HEK293 (cell line): ENCODE measurements around the gene ATP2A3.

ENCODE experiments used
- CTCF ChIA-PET: fragments of 350-600 bp; formaldehyde crosslinking; extraction: SDS; loops from one replicate; lab custom pipeline; 2021; ENCODE audit warnings: antibody characterized with exemption; lab: Yijun Ruan, JAX
- POLR2A ChIA-PET: fragments of 300-600 bp; formaldehyde crosslinking; extraction: SDS; loops from one replicate; lab custom pipeline; 2020; ENCODE audit warnings: antibody characterized with exemption, inconsistent platforms; lab: Yijun Ruan, JAX
- H3K27ac ChIP-seq: fragments of 200-500 bp; sonication (Bioruptor generic); 2 replicates; pipeline ENCODE4 v1.5.1; 2014; ENCODE audit warnings: low read depth, low read length, control low read depth, inconsistent platforms; ENCODE audit errors: extremely low read depth
- H3K36me3 ChIP-seq, 2 experiments: fragments of 200-500 bp in 1 of 2; sonication (Bioruptor generic) in 1 of 2; 1 replicate in 1 of 2; 2 replicates in 1 of 2; pipeline ENCODE4 v1.5.1; 2014 to 2017; ENCODE audit warnings: inconsistent platforms in 2 of 2, low read length in 2 of 2; ENCODE audit not compliant: control insufficient read depth in 2 of 2, insufficient read depth in 1 of 2
- H3K4me1 ChIP-seq: fragments of 200-500 bp; sonication (Bioruptor generic); 2 replicates; pipeline ENCODE4 v1.5.1; 2014; ENCODE audit warnings: mild to moderate bottlenecking, low read length, inconsistent platforms; ENCODE audit not compliant: control insufficient read depth, insufficient read depth
- H3K4me3 ChIP-seq: 2 replicates; pipeline ENCODE4 v1.5.1; 2011; ENCODE audit warnings: low read depth, mild to moderate bottlenecking, control low read depth, low read length, moderate library complexity
- H3K9me3 ChIP-seq: fragments of 200-500 bp; sonication (Bioruptor generic); 2 replicates; pipeline ENCODE4 v1.5.1; 2014; ENCODE audit warnings: low read depth, low read length, inconsistent platforms; ENCODE audit not compliant: control insufficient read depth, insufficient read depth
- BCL11A ChIP-seq: fragments of 450-650 bp; formaldehyde crosslinking; IDR thresholded peaks from 2 replicates; pipeline ENCODE4 v1.5.1; 2016; ENCODE audit warnings: low read depth, missing biosample characterization, missing genetic modification characterization
- GLIS2 ChIP-seq: fragments of 450-650 bp; formaldehyde crosslinking; IDR thresholded peaks from 2 replicates; pipeline ENCODE4 v1.5.1; 2016; ENCODE audit warnings: missing biosample characterization, missing genetic modification characterization
- HIC1 ChIP-seq: fragments of 450-650 bp; formaldehyde crosslinking; IDR thresholded peaks from 2 replicates; pipeline ENCODE4 v1.5.1; 2016; ENCODE audit warnings: missing biosample characterization, missing genetic modification characterization
- KLF8 ChIP-seq: fragments of 450-650 bp; formaldehyde crosslinking; IDR thresholded peaks from 2 replicates; pipeline ENCODE4 v1.5.1; 2016; ENCODE audit warnings: missing biosample characterization, missing genetic modification characterization
- MZF1 ChIP-seq: fragments of 450-650 bp; formaldehyde crosslinking; IDR thresholded peaks from 2 replicates; pipeline ENCODE4 v1.5.1; 2017; ENCODE audit warnings: missing biosample characterization, missing genetic modification characterization, borderline replicate concordance
- SP2 ChIP-seq: fragments of 450-650 bp; formaldehyde crosslinking; IDR thresholded peaks from 2 replicates; pipeline ENCODE4 v1.5.1; 2016; ENCODE audit warnings: missing biosample characterization, missing genetic modification characterization
- SP3 ChIP-seq: fragments of 450-650 bp; formaldehyde crosslinking; IDR thresholded peaks from 2 replicates; pipeline ENCODE4 v1.5.1; 2016; ENCODE audit warnings: missing biosample characterization, missing genetic modification characterization
- ZBTB10 ChIP-seq: fragments of 450-650 bp; formaldehyde crosslinking; IDR thresholded peaks from 2 replicates; pipeline ENCODE4 v1.5.1; 2016; ENCODE audit warnings: missing biosample characterization, missing genetic modification characterization
- ZBTB17 ChIP-seq: fragments of 450-650 bp; formaldehyde crosslinking; IDR thresholded peaks from 2 replicates; pipeline ENCODE4 v1.5.1; 2016; ENCODE audit warnings: missing biosample characterization, missing genetic modification characterization
- ZBTB20 ChIP-seq: fragments of 450-650 bp; formaldehyde crosslinking; IDR thresholded peaks from 2 replicates; pipeline ENCODE4 v1.5.1; 2016; ENCODE audit warnings: missing biosample characterization, missing genetic modification characterization
- ZBTB7A ChIP-seq: fragments of 450-650 bp; formaldehyde crosslinking; IDR thresholded peaks from 2 replicates; pipeline ENCODE4 v1.5.1; 2016; ENCODE audit warnings: low read depth, missing biosample characterization, missing genetic modification characterization
- ZBTB8A ChIP-seq: fragments of 450-650 bp; formaldehyde crosslinking; IDR thresholded peaks from 2 replicates; pipeline ENCODE4 v1.5.1; 2016; ENCODE audit warnings: missing biosample characterization, missing genetic modification characterization
- ZEB2 ChIP-seq: fragments of 450-650 bp; formaldehyde crosslinking; IDR thresholded peaks from 2 replicates; pipeline ENCODE4 v1.5.1; 2016; ENCODE audit warnings: missing biosample characterization, missing genetic modification characterization
- ZIC2 ChIP-seq: fragments of 450-650 bp; formaldehyde crosslinking; IDR thresholded peaks from 2 replicates; pipeline ENCODE4 v1.5.1; 2016; ENCODE audit warnings: missing biosample characterization, missing genetic modification characterization
- ZNF146 ChIP-seq: fragments of 450-650 bp; formaldehyde crosslinking; IDR thresholded peaks from 2 replicates; pipeline ENCODE4 v1.5.1; 2016; ENCODE audit warnings: missing biosample characterization, missing genetic modification characterization
- ZNF175 ChIP-seq: fragments of 450-650 bp; formaldehyde crosslinking; IDR thresholded peaks from 2 replicates; pipeline ENCODE4 v1.5.1; 2016; ENCODE audit warnings: missing biosample characterization, missing genetic modification characterization
- ZNF335 ChIP-seq: fragments of 450-650 bp; formaldehyde crosslinking; conservative IDR thresholded peaks from 2 replicates; pipeline ENCODE4 v1.5.1; 2016; ENCODE audit warnings: missing biosample characterization, missing genetic modification characterization
- ZNF341 ChIP-seq: fragments of 450-650 bp; formaldehyde crosslinking; IDR thresholded peaks from 2 replicates; pipeline ENCODE4; 2016; ENCODE audit warnings: low read depth, missing biosample characterization, missing genetic modification characterization
- ZNF366 ChIP-seq: fragments of 450-650 bp; formaldehyde crosslinking; conservative IDR thresholded peaks from 2 replicates; pipeline ENCODE4 v1.5.1; 2016; ENCODE audit warnings: missing biosample characterization, missing genetic modification characterization
- ZNF426 ChIP-seq: fragments of 450-650 bp; formaldehyde crosslinking; IDR thresholded peaks from 2 replicates; pipeline ENCODE4 v1.5.1; 2017; ENCODE audit warnings: missing biosample characterization, missing genetic modification characterization, mild to moderate bottlenecking, inconsistent platforms, moderate library complexity
- ZNF501 ChIP-seq: fragments of 450-650 bp; formaldehyde crosslinking; IDR thresholded peaks from 2 replicates; pipeline ENCODE4 v1.5.1; 2016; ENCODE audit warnings: missing biosample characterization, missing genetic modification characterization
- ZNF600 ChIP-seq: fragments of 450-650 bp; formaldehyde crosslinking; IDR thresholded peaks from 2 replicates; pipeline ENCODE4 v1.5.1; 2016; ENCODE audit warnings: missing biosample characterization, missing genetic modification characterization
- ZNF692 ChIP-seq: fragments of 450-650 bp; formaldehyde crosslinking; IDR thresholded peaks from 2 replicates; pipeline ENCODE4 v1.5.1; 2016; ENCODE audit warnings: missing biosample characterization, missing genetic modification characterization
- ZNF76 ChIP-seq: fragments of 450-650 bp; formaldehyde crosslinking; IDR thresholded peaks from 2 replicates; pipeline ENCODE4; 2016; ENCODE audit warnings: low read depth, missing biosample characterization, missing genetic modification characterization, borderline replicate concordance
- ZNF785 ChIP-seq: fragments of 450-650 bp; formaldehyde crosslinking; IDR thresholded peaks from 2 replicates; pipeline ENCODE4 v1.5.1; 2016; ENCODE audit warnings: missing biosample characterization, missing genetic modification characterization
- ZNF792 ChIP-seq: fragments of 450-650 bp; formaldehyde crosslinking; IDR thresholded peaks from 2 replicates; pipeline ENCODE4 v1.5.1; 2016; ENCODE audit warnings: missing biosample characterization, missing genetic modification characterization
- TF ChIP-seq, protein P1 (sequence below): fragments of 450-650 bp; formaldehyde crosslinking; IDR thresholded peaks from 2 replicates; pipeline ENCODE4 v1.5.1; 2016; ENCODE audit warnings: missing biosample characterization, missing genetic modification characterization

The ATP2A3 gene

GRCh38 chr17:3893720-3894116 is 70.5 kb downstream of the ATP2A3 start (continued):
- TF ChIP-seq MZF1 (tag by site-specific recombination) (no peak), ZNF335 (tag by site-specific recombination) (0 out of 2 replicates have a peak, but pooled peaks have one; percentile 36), HIC1 (no peak), ZBTB20 (0 out of 2 replicates have a peak, but pooled peaks have one; percentile 0), ZNF341 (peak; percentile 23; the same call in 1 of the 2 replicates), ZNF175 (no peak), ZNF366 (tag by site-specific recombination) (no peak)

GRCh38 chr17:3893003-3893719 is 71.1 kb downstream of the ATP2A3 start, which contains the start of gene CAMKK1:
CAMKK1 (minus strand) TSS chr17:3893053; CDS start chr17:3885687, 7,366 bp downstream.
- ChIA-PET POLR2A (interaction anchor here (0.9 to 2.6 kb wide), 8 partner anchors 9 to 250 kb away, joined by 3 to 13 read pairs (median 4); partner anchors contain the start of genes CYB5D2 and NCBP3), CTCF (interaction anchor here (0.6 to 3.2 kb wide), 10 partner anchors 8 to 1412 kb away, joined by 3 to 20 read pairs (median 4); partner anchors contain the start of genes NCBP3 and P2RX1)
- Histone ChIP-seq H3K27ac (peak within 1 kb of the TSS; percentile 90), H3K4me1 (peaks cover 38% of the 10 kb centered on the region), H3K4me3 (peak within 1 kb of the TSS; percentile 56), H3K9me3 (no peaks in the 10 kb centered on the region), H3K36me3 (no peaks in the 10 kb centered on the region)
- TF ChIP-seq SP2 (tag by site-specific recombination) = peak; percentile 71
- 0 out of 2 replicates have a peak, but pooled peaks have one; percentile 15 for TF ChIP-seq BCL11A (tag by site-specific recombination)
- TF ChIP-seq ZBTB7A (tag by site-specific recombination) = peak; percentile 86; the same call in 1 of the 2 replicates
- peak; percentile 96 for TF ChIP-seq GLIS2
- no peak for TF ChIP-seq ZNF792
- peak; percentile 61; the same call in 1 of the 2 replicates for TF ChIP-seq ZNF76 (tag by site-specific recombination)
- TF ChIP-seq ZNF341 = peak; percentile 96
- peak; percentile 43 for TF ChIP-seq ZNF600
- peak; percentile 95 for TF ChIP-seq ZIC2
- TF ChIP-seq SP3 (tag by site-specific recombination) = peak; percentile 87
- TF ChIP-seq ZNF146 (tag by site-specific recombination) = no peak
- TF ChIP-seq ZBTB10 (tag by site-specific recombination) = peak; percentile 84
- TF ChIP-seq ZBTB8A = peak; percentile 93
- peak; percentile 87 for TF ChIP-seq KLF8 (tag by site-specific recombination)
- peak; percentile 88 for TF ChIP-seq ZNF692 (tag by site-specific recombination)
- TF ChIP-seq, protein P1, sequence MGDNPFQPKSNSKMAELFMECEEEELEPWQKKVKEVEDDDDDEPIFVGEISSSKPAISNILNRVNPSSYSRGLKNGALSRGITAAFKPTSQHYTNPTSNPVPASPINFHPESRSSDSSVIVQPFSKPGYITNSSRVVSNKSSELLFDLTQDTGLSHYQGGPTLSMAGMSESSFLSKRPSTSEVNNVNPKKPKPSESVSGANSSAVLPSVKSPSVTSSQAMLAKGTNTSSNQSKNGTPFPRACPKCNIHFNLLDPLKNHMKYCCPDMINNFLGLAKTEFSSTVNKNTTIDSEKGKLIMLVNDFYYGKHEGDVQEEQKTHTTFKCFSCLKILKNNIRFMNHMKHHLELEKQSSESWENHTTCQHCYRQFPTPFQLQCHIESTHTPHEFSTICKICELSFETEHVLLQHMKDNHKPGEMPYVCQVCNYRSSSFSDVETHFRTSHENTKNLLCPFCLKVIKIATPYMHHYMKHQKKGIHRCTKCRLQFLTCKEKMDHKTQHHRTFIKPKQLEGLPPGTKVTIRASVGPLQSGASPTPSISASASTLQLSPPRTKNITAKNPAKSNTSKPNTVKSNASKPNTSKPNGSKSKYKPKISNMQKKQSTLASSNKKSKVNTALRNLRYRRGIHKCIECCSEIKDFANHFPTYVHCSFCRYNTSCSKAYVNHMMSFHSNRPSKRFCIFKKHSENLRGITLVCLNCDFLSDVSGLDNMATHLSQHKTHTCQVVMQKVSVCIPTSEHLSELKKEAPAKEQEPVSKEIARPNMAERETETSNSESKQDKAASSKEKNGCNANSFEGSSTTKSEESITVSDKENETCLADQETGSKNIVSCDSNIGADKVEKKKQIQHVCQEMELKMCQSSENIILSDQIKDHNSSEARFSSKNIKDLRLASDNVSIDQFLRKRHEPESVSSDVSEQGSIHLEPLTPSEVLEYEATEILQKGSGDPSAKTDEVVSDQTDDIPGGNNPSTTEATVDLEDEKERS (tag by site-specific recombination) = peak; percentile 70; the same call in 1 of the 2 replicates
- peak; percentile 48; the same call in 1 of the 2 replicates for TF ChIP-seq ZNF785 (tag by site-specific recombination)
- TF ChIP-seq ZEB2 (tag by site-specific recombination) = peak; percentile 75; the same call in 1 of the 2 replicates
- no peak for TF ChIP-seq ZNF426 (tag by site-specific recombination)
- TF ChIP-seq ZBTB17 (tag by site-specific recombination) = peak; percentile 99
- peak; percentile 37; the same call in 1 of the 2 replicates for TF ChIP-seq ZNF501 (tag by site-specific recombination)
